22Rv1 (cell line): ENCODE measurements around the gene GLTP.

Experiments
- H3K27ac ChIP-seq: fragments of 450-650 bp; 2 replicates; pipeline ENCODE4 v1.5.1; 2017
- CTCF ChIP-seq: fragments of 450-650 bp; IDR thresholded peaks from 2 replicates; pipeline ENCODE4 v1.5.1; 2017; ENCODE audit warnings: mild to moderate bottlenecking
- ZFX ChIP-seq: fragments of 450-650 bp; IDR thresholded peaks from 2 replicates; pipeline ENCODE4 v1.6.1; 2017; ENCODE audit warnings: antibody characterized with exemption, borderline replicate concordance

GLTP gene

GRCh38 chr12:109804820-109805761 lies 75.2 kb downstream of the GLTP start:
- no peak overlapping the region for H3K27ac ChIP-seq

GRCh38 chr12:109803678-109804077 lies 76.7 kb downstream of the GLTP start:
- TF ChIP-seq CTCF: no peak
- no peak for TF ChIP-seq ZFX
- H3K27ac ChIP-seq: no peak overlapping the region

More at GRCh38 chr12:109804820-109805761, 75.2 kb downstream of the GLTP start:
- TF ChIP-seq ZFX (no peak), CTCF (peak; percentile 100)

GRCh38 chr12:109802828-109803227 lies 77.5 kb downstream of the GLTP start:
- no peak overlapping the region for H3K27ac ChIP-seq
- no peak for TF ChIP-seq ZFX
- no peak for TF ChIP-seq CTCF
